Renal pelvis (tissue), 4 donors: ENCODE results near the gene CDC25A. TPM values are rescaled to one million over a fixed set of nuclear protein-coding genes. Genes with fewer than 3 reads are reported as not detected.
A peak's percentile ranks its signal among the peaks of the same experiment; 100 is the strongest.

Experiments
- DNase-seq: peaks from one replicate; pipeline ENCODE4 v3.0.0-alpha.2; 2013
- polyA plus RNA-seq, 3 donors: library from polyadenylated mRNA; unstranded; fragments of 120-200 nt; gene quantifications; one replicate each; pipeline ENCODE4 v1.2.1, GENCODE V29; 2013; ENCODE audit not compliant: insufficient read length in 3 of 3

CDC25A gene
- polyA plus RNA-seq, 3 donors, result 11.0 to 13.1 (median 12.2) TPM

DNA sequence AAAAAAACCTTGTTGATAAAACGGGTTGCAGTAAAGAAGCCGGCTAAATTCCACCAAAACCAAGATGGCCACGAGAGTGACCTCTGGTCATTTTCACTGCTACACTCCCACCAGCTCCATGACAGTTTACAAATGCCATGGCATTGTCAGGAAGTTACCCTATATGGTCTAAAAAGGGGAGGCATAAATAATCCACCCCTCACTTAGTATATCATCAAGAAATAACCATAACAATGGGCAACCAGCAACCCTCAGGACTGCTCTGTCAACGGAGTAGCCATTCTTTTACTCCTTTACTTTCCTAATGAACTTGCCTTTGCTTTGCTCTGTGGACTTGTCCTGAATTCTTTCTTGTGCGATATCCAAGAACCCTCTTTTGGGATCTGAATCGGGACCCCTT is 14.4 kb upstream of the CDC25A start:
- DNase-seq, result no peak

- DNase-seq, result no peak
Measured at GRCh38 chr3:48199117-48199516, 10.9 kb upstream of the CDC25A start.

DNA sequence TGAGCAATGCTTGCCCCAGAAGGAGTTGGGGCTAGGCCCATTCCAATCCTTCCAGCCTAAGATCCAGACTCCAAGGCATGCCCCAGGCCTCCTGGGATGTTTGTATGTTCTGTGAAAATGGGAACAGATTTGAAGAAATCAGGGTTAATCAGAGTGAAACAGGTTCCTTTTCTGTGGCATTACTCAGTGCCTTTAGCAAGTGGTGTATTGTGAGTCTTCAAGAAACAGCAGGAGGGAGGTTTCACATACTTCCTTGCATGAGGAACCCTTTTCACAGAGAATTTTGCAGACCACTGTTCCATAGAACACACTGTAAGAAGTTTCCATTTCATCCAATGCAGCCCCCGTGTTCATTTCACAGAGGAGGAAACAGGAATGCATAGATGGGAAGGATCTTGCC is 8.4 kb upstream of the CDC25A start:
- no peak for DNase-seq

DNA sequence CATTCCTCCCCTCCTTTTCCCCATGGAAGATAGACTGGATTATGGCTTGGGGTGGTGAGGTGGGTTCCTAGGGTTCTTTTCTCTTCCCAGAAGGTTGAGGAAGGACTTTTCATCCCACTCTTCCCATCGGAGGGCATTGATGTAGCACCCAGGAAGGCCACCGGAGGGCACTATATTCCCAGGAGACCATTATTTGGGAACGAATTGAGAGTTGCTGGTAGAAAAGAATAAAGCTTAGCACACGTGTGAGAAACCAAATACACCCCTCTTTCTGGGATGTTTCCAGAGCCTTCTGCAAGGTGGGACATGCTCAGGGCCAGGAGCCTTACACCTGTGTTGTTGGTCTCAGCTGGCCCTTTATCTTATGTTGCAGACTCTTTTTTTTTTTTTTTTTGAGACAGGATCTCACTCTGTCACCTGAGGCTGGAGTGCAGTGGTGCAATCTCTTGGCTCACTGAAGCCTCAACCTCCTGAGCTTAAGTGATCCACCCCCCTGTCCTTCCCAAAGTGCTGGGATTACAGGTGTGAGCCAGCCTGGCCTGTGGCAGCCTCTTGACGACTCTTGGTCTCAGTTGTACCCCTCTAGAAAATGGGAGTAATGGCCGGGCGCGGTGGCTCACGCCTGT is 6.3 kb upstream of the CDC25A start:
- DNase-seq, result peak; percentile 65

DNA sequence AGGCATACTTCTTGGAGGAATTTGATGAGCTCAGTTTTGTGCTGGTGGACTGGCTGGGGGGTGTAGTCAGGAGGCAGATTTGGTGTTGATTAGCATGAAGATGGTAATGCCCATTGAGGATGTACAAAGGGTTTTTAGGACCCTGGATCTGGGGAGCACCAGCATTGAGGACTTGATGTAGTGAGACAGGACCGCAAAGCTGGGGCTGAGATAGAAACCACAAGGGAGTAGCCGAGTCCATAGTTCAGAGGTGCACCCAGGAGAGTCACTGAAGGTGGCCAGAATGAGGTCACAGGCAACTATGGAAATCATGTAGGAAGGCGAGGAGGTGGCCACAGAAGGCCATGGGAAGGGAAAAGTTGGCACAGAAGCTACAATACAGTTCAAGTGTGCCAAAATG is 2.7 kb upstream of the CDC25A start:
- no peak for DNase-seq

GRCh38 chr3:48189321-48189720 is 1.1 kb upstream of the CDC25A start:
- DNase-seq, result no peak

DNA sequence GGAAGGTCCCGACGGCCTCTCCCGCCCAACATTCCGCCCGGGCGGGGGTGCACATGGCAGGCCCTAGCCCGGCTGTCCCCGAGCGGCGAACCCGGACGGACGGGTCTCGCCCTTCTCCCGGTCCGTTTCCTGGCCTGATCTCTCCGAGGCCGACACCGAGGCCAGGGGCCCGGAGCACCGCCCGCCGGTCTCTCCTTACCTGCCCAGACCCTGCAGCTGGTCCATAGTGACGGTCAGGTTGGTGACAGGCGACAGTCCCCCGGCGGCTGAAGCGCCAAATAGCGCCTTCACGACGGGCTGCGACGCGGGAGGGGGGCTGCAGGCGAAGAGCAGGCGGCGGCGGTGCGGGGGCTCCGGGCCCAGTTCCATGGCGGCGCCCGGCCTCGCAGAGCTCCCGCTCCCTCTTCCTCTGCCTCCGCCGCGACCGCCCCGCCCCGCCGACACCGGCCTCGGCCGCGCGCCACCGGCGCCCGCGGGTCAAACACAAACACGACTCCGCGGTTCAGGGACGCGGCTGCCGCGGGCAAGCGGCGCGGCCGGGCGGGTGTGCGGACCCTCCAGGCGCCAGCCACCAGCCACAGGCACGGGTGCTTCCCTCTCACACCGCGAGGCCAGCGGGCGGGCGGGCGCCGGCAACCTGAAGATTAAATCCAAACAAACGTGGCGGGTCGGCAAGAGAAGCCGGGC is 495 bp downstream of the CDC25A start:
- DNase-seq, result peak; percentile 83

GRCh38 chr3:48187301-48187578 is 977 bp downstream of the CDC25A start:
- DNase-seq, result no peak

GRCh38 chr3:48186631-48187300 is 1.5 kb downstream of the CDC25A start:
- DNase-seq, result no peak

DNA sequence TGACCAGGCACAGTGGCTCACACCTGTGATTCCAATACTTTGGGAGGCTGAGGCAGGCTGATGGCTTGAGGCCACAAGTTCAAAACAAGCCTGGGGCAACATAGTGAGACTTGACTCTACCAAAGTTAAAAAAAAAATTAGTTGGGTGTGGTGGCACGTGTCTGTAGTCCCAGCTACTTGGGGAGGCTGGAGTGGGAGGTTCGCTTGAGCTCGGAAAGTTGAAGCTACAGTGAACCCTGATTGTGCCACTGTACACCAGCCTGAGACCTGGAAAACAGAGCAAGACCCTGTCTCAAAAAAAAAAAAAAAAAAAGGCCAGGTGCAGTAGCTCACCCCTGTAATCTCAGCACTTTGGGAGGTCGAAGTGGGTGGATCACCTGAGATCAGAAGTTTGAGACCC is 3.1 kb downstream of the CDC25A start:
- no peak for DNase-seq

DNA sequence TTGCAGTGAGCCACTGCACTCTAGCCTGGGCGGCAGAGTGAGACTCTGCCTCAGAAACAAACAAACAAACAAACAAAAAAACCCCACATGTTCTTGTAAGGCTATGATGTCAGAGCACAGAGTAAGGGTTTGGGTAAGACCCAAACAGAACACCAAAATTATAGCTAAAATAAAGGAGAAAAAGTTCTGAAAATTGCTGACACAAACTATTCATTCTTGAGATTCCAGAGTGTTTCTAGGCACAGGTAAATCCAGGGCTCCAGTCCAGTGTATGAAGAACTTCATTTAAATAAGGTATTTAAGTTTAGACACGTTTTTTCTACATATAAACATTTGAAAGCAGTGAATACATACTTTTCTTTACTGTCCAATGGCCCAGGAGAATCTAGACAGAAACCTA is 3.9 kb downstream of the CDC25A start:
- DNase-seq, result no peak

GRCh38 chr3:48180531-48181253 is 7.5 kb downstream of the CDC25A start:
- no peak for DNase-seq

DNA sequence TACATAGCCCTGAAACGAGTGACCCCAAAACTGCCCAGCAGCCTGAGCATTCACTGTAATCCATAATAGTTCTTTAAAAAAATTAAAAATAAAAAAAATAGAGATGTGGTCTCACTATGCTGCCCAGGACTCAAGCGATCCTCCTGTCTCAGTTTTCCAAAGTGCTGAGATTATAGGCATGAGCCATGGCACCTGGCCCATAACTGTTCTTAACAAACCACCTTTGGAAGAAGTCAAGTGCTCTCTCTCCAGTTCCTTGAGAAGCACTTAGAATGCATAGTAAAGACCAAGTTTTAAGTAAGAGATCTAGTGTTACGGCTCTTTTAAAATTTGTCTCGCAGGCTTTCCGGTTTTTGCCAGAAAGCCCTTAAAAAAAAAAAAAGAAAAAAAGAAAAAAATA is 8.2 kb downstream of the CDC25A start:
- no peak for DNase-seq

DNA sequence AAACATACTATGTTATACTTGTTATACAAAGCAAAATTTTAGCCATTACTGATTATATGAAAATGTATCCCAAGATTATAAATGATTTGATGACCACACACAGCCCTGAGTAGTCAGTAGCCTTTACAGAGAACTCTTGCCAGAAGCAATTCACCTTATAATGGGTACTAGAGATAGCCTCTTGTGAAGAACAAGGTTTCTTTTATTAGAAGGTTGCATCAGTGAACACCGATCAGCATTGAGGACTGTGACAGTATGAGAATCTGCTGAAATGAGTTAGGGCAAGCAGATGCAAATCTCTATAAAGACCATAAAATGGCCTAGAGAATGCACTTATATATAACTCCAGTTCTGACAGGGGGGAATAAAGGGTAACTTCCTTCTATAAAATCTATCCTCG is 10.1 kb downstream of the CDC25A start:
- no peak for DNase-seq

DNA sequence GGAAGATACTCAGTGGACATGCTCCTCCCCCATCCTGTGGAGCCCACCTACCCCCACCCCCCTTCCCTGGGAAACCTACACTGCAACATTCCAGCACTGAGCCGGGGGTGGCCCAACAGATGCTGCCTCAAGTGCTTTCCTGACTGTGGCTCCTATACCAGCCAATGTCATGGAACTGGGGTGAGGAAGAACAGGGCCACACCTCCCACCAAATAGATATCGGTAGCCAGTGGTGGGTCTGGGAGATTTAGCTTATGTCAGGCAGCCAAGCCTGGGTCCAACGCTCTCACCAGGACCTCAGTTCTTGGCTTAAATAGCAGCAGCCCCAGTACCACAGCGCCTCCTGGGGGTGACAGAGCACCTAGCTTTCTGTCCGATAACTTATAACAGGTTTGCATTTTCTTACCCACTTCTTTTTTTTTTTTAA is 30.3 kb downstream of the CDC25A start:
- peak; percentile 66 for DNase-seq

GRCh38 chr3:48157202-48157840 is 30.9 kb downstream of the CDC25A start:
- DNase-seq, result peak; percentile 41

DNA sequence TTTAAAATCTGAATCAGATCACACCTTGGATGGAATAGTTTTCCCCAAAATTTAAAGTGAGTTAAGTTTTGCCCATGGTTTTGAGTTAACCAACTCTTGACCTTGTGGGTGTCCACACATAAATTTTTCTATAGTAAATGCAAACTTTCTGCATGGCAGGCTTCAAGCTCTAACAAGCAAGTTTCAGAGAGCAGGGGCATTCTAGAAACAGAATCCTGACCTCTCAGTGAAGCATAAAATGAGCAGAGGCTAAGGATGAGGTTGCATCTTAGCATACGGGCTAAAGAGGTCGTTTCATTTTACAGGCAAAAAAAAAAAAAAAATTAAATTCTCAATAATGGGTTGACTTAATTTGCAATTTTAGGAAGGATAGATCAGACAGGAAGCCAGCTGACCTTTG is 32.1 kb downstream of the CDC25A start:
- DNase-seq, result no peak

GRCh38 chr3:48155122-48155521 is 33.1 kb downstream of the CDC25A start:
- DNase-seq, result no peak

GRCh38 chr3:48151807-48152427 is 36.3 kb downstream of the CDC25A start:
- DNase-seq, result no peak

DNA sequence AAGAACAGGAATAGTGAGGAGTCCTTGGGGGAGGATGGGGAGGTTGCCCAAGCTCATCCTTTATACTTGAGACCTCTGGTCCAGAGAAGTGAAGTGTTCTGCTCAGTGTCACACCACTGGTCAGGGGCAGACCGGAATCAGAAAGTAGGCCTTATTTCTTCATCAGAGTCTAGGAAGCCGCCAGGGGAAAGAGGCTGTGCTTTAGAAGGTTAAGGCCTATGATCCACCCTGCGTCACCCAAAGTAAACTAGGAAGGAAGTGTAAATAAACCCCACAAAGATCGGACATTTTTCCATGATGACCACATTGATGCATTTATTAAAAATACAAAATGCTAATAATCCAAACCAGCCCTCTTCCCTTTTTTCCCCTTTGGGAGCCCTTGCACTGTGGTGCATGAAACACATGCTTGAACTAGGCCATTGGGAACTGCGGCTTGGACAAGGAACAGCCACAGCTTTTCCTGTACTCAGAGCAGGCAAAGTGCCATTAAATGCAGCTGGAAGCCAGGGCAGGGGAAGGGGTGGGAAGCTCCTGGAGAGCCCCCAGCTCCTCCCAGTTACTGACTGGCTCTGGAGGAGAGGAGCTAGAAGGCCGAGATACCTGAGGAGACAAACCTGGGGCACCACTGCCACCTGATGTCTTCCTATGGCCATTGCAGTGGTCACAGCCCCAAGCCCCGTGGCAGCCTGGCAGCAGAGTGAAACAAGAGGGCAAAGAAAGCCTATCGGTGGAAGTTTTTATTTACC is 37.0 kb downstream of the CDC25A start:
- DNase-seq, result peak; percentile 77

- DNase-seq, result no peak
Measured at GRCh38 chr3:48143992-48144391, 44.2 kb downstream of the CDC25A start.
